ENCODE results near the gene PPA2.

GRCh38 chr4:105386012-105386411 is 87.8 kb downstream of the PPA2 start:
- no peak for TF ChIP-seq CTCF (conservative IDR thresholded peaks at IDR 0.05; ENCODE audit: low read depth in 2 of 2)
- no peak for TF ChIP-seq POLR2AphosphoS5 (IDR thresholded peaks at IDR 0.05; ENCODE audit: low read depth)
- TF ChIP-seq ETS1 (IDR thresholded peaks at IDR 0.05), result no peak
- no peak for TF ChIP-seq CREB1 (CRISPR knock-in tag; IDR thresholded peaks at IDR 0.05; ENCODE audit: low read depth)
- no peak for TF ChIP-seq EZH2phosphoT487 (IDR thresholded peaks at IDR 0.05; ENCODE audit: unreplicated experiment)
- TF ChIP-seq ZNF462 (CRISPR knock-in tag; IDR thresholded peaks at IDR 0.05), result no peak
- no peak for TF ChIP-seq EZH2 (IDR thresholded peaks at IDR 0.05; ENCODE audit: low read depth, unreplicated experiment)
- TF ChIP-seq REST (IDR thresholded peaks at IDR 0.05; ENCODE audit: unreplicated experiment), result no peak
- TF ChIP-seq JUNB (IDR thresholded peaks at IDR 0.05; ENCODE audit: unreplicated experiment), result no peak
- no peak for TF ChIP-seq NANOG (IDR thresholded peaks at IDR 0.05; ENCODE audit: borderline replicate concordance)
- no peak for TF ChIP-seq ZNF114 (CRISPR knock-in tag; IDR thresholded peaks at IDR 0.05)
- TF ChIP-seq ZNF331 (CRISPR knock-in tag; IDR thresholded peaks at IDR 0.05; ENCODE audit: low read depth), result no peak
- TF ChIP-seq STAT1 (IDR thresholded peaks at IDR 0.05; ENCODE audit: unreplicated experiment), result no peak
